Smooth muscle cell (in vitro differentiated cells): ENCODE measurements around the gene TSPEAR. TPM values are rescaled to one million over a fixed set of nuclear protein-coding genes. Genes with fewer than 3 reads are reported as not detected.

Experiments
- DNase-seq: peaks from one replicate; lab custom pipeline; 2025; ENCODE audit not compliant: unreplicated experiment; lab: John Stamatoyannopoulos, UW
- H2AFZ ChIP-seq: fragments of 200-600 bp; sonication (generic); 2 replicates; pipeline ENCODE4 v1.6.0; 2016; ENCODE audit warnings: antibody characterized with exemption, low read depth, mild to moderate bottlenecking
- H3F3A ChIP-seq: fragments of 200-600 bp; sonication (generic); 2 replicates; pipeline ENCODE4 v1.6.0; 2017; ENCODE audit warnings: antibody characterized with exemption, low read depth
- H3K27ac ChIP-seq: fragments of 200-600 bp; sonication (generic); 2 replicates; pipeline ENCODE4 v1.5.1; 2016; ENCODE audit warnings: low read depth, mild to moderate bottlenecking
- H3K27me3 ChIP-seq: fragments of 200-600 bp; sonication (generic); 2 replicates; pipeline ENCODE4 v1.6.1; 2016; ENCODE audit warnings: low read depth, mild to moderate bottlenecking
- H3K36me3 ChIP-seq: fragments of 200-600 bp; sonication (generic); 2 replicates; pipeline ENCODE4 v1.5.1; 2016; ENCODE audit warnings: low read depth
- H3K4me1 ChIP-seq: fragments of 200-600 bp; sonication (generic); 2 replicates; pipeline ENCODE4 v1.5.1; 2016; ENCODE audit warnings: low read depth
- H3K4me2 ChIP-seq: fragments of 200-600 bp; sonication (generic); 2 replicates; pipeline ENCODE4 v1.6.0; 2016; ENCODE audit warnings: mild to moderate bottlenecking
- H3K4me3 ChIP-seq: fragments of 200-600 bp; sonication (generic); 2 replicates; pipeline ENCODE4 v1.5.1; 2016; ENCODE audit warnings: mild to moderate bottlenecking
- H3K79me2 ChIP-seq: fragments of 200-600 bp; sonication (generic); 2 replicates; pipeline ENCODE4 v1.6.0; 2016; ENCODE audit warnings: low read depth, mild to moderate bottlenecking
- H3K9ac ChIP-seq: fragments of 200-600 bp; sonication (generic); 2 replicates; pipeline ENCODE4 v1.6.0; 2016; ENCODE audit warnings: low read depth
- H3K9me3 ChIP-seq: fragments of 200-600 bp; sonication (generic); replicated peaks from 2 replicates; pipeline ENCODE4 v1.5.1; 2016; ENCODE audit warnings: low read depth
- H4K20me1 ChIP-seq: fragments of 200-600 bp; sonication (generic); 2 replicates; pipeline ENCODE4 v1.6.0; 2016; ENCODE audit warnings: low read depth
- CTCF ChIP-seq: fragments of 200-600 bp; sonication (generic); IDR thresholded peaks from 2 replicates; pipeline ENCODE4 v1.5.1; 2017; ENCODE audit warnings: borderline replicate concordance, mild to moderate bottlenecking, antibody characterized with exemption; ENCODE audit not compliant: insufficient read depth, poor library complexity, severe bottlenecking
- WGBS: methylation state at CpG from one replicate; pipeline ENCODE4 v1.1.7; 2016; ENCODE audit warnings: low lambda C conversion rate; 5-methylcytosine and 5-hydroxymethylcytosine counted together
- polyA plus RNA-seq: library from polyadenylated mRNA; unstranded; fragments of >200 nt; fragmentation: Nextera tagmentation; extraction: Ambion mirVana; gene quantifications from 2 replicates; pipeline ENCODE4 v1.2.1, GENCODE V29; 2016
- total RNA-seq: library from RNA; depleted of rRNA; stranded (reverse); fragments of >200 nt; gene quantifications from 2 replicates; pipeline ENCODE4 v1.2.3, GENCODE V29; 2014

TSPEAR gene
- total and polyA plus RNA-seq, 2 experiments from 2014 or later: 0.71 TPM; not detected in 1

GRCh38 chr21:44567481-44568171, 143.7 kb downstream of the TSPEAR start:
- Histone ChIP-seq H4K20me1 (no peaks in the 10 kb centered on the region), H3K9ac (no peak overlapping the region), H3F3A (no peaks in the 10 kb centered on the region), H3K79me2 (no peaks in the 10 kb centered on the region), H3K4me1 (no peaks in the 10 kb centered on the region), H3K36me3 (no peaks in the 10 kb centered on the region), H3K9me3 (no peaks in the 10 kb centered on the region), H2AFZ (no peak overlapping the region), H3K4me3 (no peak overlapping the region), H3K4me2 (no peak overlapping the region), H3K27ac (no peak overlapping the region), H3K27me3 (no peaks in the 10 kb centered on the region)
- no peak for TF ChIP-seq CTCF
- WGBS: 96% methylated on average over 18 of the region's 18 CpGs
- DNase-seq: no peak

GRCh38 chr21:44566403-44566802, 145.0 kb downstream of the TSPEAR start:
- Histone ChIP-seq H4K20me1 (no peaks in the 10 kb centered on the region), H3K27ac (no peak overlapping the region), H3K9ac (no peak overlapping the region), H3K36me3 (no peaks in the 10 kb centered on the region), H3K4me2 (no peak overlapping the region), H3K4me3 (no peak overlapping the region), H3K4me1 (no peaks in the 10 kb centered on the region), H3F3A (no peaks in the 10 kb centered on the region), H3K9me3 (no peaks in the 10 kb centered on the region), H3K79me2 (no peaks in the 10 kb centered on the region), H3K27me3 (no peaks in the 10 kb centered on the region), H2AFZ (no peak overlapping the region)
- no peak for TF ChIP-seq CTCF
- DNase-seq: no peak
- 91% methylated on average over 1 of the region's 1 CpG for WGBS

GRCh38 chr21:44564886-44565598, 146.3 kb downstream of the TSPEAR start:
- no peak for DNase-seq
- Histone ChIP-seq H3K4me3 (no peak overlapping the region), H3K27ac (no peak overlapping the region), H3K27me3 (no peaks in the 10 kb centered on the region), H3K9ac (no peak overlapping the region), H3K36me3 (no peaks in the 10 kb centered on the region), H3K9me3 (no peaks in the 10 kb centered on the region), H3F3A (no peaks in the 10 kb centered on the region), H3K4me2 (no peak overlapping the region), H3K79me2 (no peaks in the 10 kb centered on the region), H4K20me1 (no peaks in the 10 kb centered on the region), H2AFZ (no peak overlapping the region), H3K4me1 (no peaks in the 10 kb centered on the region)
- TF ChIP-seq CTCF: no peak
- WGBS: 0% methylated on average over 1 of the region's 1 CpG
